Natural killer cell (primary cell): ENCODE measurements around the gene TVP23A. TPM values are rescaled to one million over a fixed set of nuclear protein-coding genes. Genes with fewer than 3 reads are reported as not detected.

Experiments
- ATAC-seq, 3 donors: fragments of 150-1000 bp in 2 of 3; fragments of 200-7000 bp in 1 of 3; cut with Tn5 transposase; 1 replicate in 1 of 3; 2 replicates in 2 of 3; pipeline ENCODE4 v1.10.0; 2021; ENCODE audit warnings: mild to moderate bottlenecking in 2 of 3, moderate library complexity in 2 of 3
- DNase-seq, 2 donors: peaks; one replicate each; pipeline versions ENCODE4 v3.0.0 to v3.0.0-alpha.2; 2013 to 2021; ENCODE audit warnings: mixed read lengths in 1 of 2
- H3K27ac ChIP-seq: one replicate; pipeline ENCODE4 v1.5.1; 2013; ENCODE audit warnings: mild to moderate bottlenecking, low read length
- H3K27me3 ChIP-seq: one replicate; pipeline ENCODE4 v1.6.1; 2013; ENCODE audit warnings: low read length; ENCODE audit not compliant: control insufficient read depth, insufficient read depth
- H3K36me3 ChIP-seq: one replicate; pipeline ENCODE4 v1.6.1; 2013; ENCODE audit warnings: low read length; ENCODE audit not compliant: control insufficient read depth, insufficient read depth
- H3K4me1 ChIP-seq: one replicate; pipeline ENCODE4 v1.6.1; 2013; ENCODE audit warnings: low read length; ENCODE audit not compliant: control insufficient read depth, insufficient read depth
- H3K4me3 ChIP-seq: one replicate; pipeline ENCODE4 v1.5.1; 2013; ENCODE audit warnings: low read length
- H3K9me3 ChIP-seq: one replicate; pipeline ENCODE4 v1.6.1; 2013; ENCODE audit warnings: low read length; ENCODE audit not compliant: control insufficient read depth, insufficient read depth
- H3K27ac Mint-ChIP-seq, 2 donors: one replicate each; pipeline ENCODE4 v1.8.0; 2022; ENCODE audit warnings: mild to moderate bottlenecking in 2 of 2, mixed read lengths in 2 of 2, moderate library complexity in 1 of 2
- H3K27me3 Mint-ChIP-seq, 2 donors: one replicate each; pipeline ENCODE4 v1.8.0; 2022; ENCODE audit warnings: low read depth in 2 of 2, mixed read lengths in 2 of 2
- H3K36me3 Mint-ChIP-seq: one replicate; pipeline ENCODE4 v1.8.0; 2022; ENCODE audit warnings: mixed read lengths
- H3K4me1 Mint-ChIP-seq, 2 donors: one replicate each; pipeline ENCODE4 v1.8.0; 2022; ENCODE audit warnings: mixed read lengths in 2 of 2
- H3K4me3 Mint-ChIP-seq: one replicate; pipeline ENCODE4 v1.8.0; 2022; ENCODE audit warnings: mild to moderate bottlenecking, moderate library complexity, mixed read lengths
- H3K9me3 Mint-ChIP-seq, 2 donors: one replicate each; pipeline ENCODE4 v1.8.0; 2022; ENCODE audit warnings: mixed read lengths in 2 of 2
- CTCF ChIP-seq: fragments of 200-600 bp; IDR thresholded peaks from one replicate; pipeline ENCODE4 v1.8.0; 2022; ENCODE audit warnings: antibody characterized with exemption
- WGBS: methylation state at CpG from one replicate; pipeline ENCODE4 v1.1.7; 2013; ENCODE audit warnings: missing lambda C conversion rate; ENCODE audit not compliant: insufficient coverage; 5-methylcytosine and 5-hydroxymethylcytosine counted together
- intact Hi-C: fragments of 100-400 bp; cut with micrococcal nuclease; formaldehyde crosslinking; loops from one replicate; pipeline ENCODE4 v1.14.2; 2022
- total RNA-seq, 4 donors: library from RNA; stranded (reverse); fragments of 120-200 nt in 1 of 4; gene quantifications; one replicate each; pipeline versions ENCODE4 v1.2.3 to v1.2.4, GENCODE V29; 2013 to 2022

TVP23A gene
- total RNA-seq, 3 donors from 2014 or later (not counting 1 experiment from before 2014, with no cell fraction given): not detected

- Mint-ChIP-seq H3K4me3 (no peak overlapping the region), H3K36me3 (no peaks in the 10 kb centered on the region), H3K9me3 (no peaks in the 10 kb centered on the region), H3K27me3 (no peaks in the 10 kb centered on the region), H3K4me1 (peaks cover 4 to 13% of the 10 kb centered on the region in 2 donors), H3K27ac (no peak overlapping the region)
- Histone ChIP-seq H3K27me3 (no peaks in the 10 kb centered on the region), H3K4me3 (no peak overlapping the region), H3K9me3 (no peaks in the 10 kb centered on the region), H3K36me3 (peaks cover 42% of the 10 kb centered on the region), H3K4me1 (peaks cover 10% of the 10 kb centered on the region), H3K27ac (no peak overlapping the region)
- intact Hi-C loops: no loop called here
- ATAC-seq (no peak), DNase-seq (no peak)
- TF ChIP-seq CTCF: no peak
- 87% methylated on average over 9 of the region's 11 CpGs for WGBS
These were observed 67.8 kb downstream of the TVP23A start for GRCh38 chr16:10750793-10751192.

GRCh38 chr16:10745841-10746240 lies 72.8 kb downstream of the TVP23A start:
- Histone ChIP-seq H3K27me3 (no peaks in the 10 kb centered on the region), H3K4me3 (no peak overlapping the region), H3K27ac (no peak overlapping the region), H3K36me3 (peaks cover 22% of the 10 kb centered on the region), H3K9me3 (no peaks in the 10 kb centered on the region), H3K4me1 (peaks cover 18% of the 10 kb centered on the region)
- Mint-ChIP-seq H3K9me3 (no peaks in the 10 kb centered on the region), H3K4me3 (peak overlapping the region; percentile 14), H3K27ac (peak overlapping the region in 1 of 2 donors; percentile 5), H3K27me3 (no peaks in the 10 kb centered on the region), H3K4me1 (peaks cover 16 to 28% of the 10 kb centered on the region in 2 donors), H3K36me3 (no peaks in the 10 kb centered on the region)
- ATAC-seq (no peak), DNase-seq (no peak)
- no peak for TF ChIP-seq CTCF
- intact Hi-C loops: loop anchor here (2.0 kb wide), 1 partner anchor 199 kb away; the partner anchor contains the start of gene CLEC16A
- WGBS: 98% methylated on average over 2 of the region's 2 CpGs

GRCh38 chr16:10744370-10745030 lies 74.1 kb downstream of the TVP23A start:
- 43% methylated on average over 17 of the region's 17 CpGs for WGBS
- Mint-ChIP-seq H3K27ac (peak overlapping the region; percentile 97 to 98), H3K36me3 (no peaks in the 10 kb centered on the region), H3K4me1 (peaks cover 16 to 36% of the 10 kb centered on the region in 2 donors), H3K27me3 (no peaks in the 10 kb centered on the region), H3K9me3 (no peaks in the 10 kb centered on the region), H3K4me3 (peak overlapping the region; percentile 82)
- H3K27me3 ChIP-seq: no peaks in the 10 kb centered on the region
- no peak for TF ChIP-seq CTCF
- H3K4me3 ChIP-seq: peak overlapping the region; percentile 78
- DNase-seq (no peak), ATAC-seq (no peak)
- intact Hi-C loops: loop anchor here (2.0 to 5.0 kb wide), 2 partner anchors 200 to 357 kb away; partner anchors contain the start of genes ATF7IP2 and CLEC16A
- H3K27ac ChIP-seq: peak overlapping the region; percentile 99
- no peaks in the 10 kb centered on the region for H3K9me3 ChIP-seq
- peaks cover 26% of the 10 kb centered on the region for H3K4me1 ChIP-seq
- peaks cover 20% of the 10 kb centered on the region for H3K36me3 ChIP-seq
